GM12864 (cell line): ENCODE results near the gene PGS1.

Experiments
- DNase-seq: peaks from one replicate; pipeline ENCODE4 v3.0.0-alpha.2; 2011; ENCODE audit warnings: low read depth
- H3K4me3 ChIP-seq: 2 replicates; pipeline ENCODE4 v1.5.1; 2011; ENCODE audit warnings: mild to moderate bottlenecking, low read depth, low read length, control low read depth
- TF ChIP-seq, protein P1 (sequence below): IDR thresholded peaks from 2 replicates; pipeline ENCODE4 v1.5.1; 2011; ENCODE audit warnings: low read depth, mild to moderate bottlenecking, moderate library complexity, low read length, control low read depth, inconsistent platforms; ENCODE audit errors: missing control alignments

The PGS1 gene

DNA sequence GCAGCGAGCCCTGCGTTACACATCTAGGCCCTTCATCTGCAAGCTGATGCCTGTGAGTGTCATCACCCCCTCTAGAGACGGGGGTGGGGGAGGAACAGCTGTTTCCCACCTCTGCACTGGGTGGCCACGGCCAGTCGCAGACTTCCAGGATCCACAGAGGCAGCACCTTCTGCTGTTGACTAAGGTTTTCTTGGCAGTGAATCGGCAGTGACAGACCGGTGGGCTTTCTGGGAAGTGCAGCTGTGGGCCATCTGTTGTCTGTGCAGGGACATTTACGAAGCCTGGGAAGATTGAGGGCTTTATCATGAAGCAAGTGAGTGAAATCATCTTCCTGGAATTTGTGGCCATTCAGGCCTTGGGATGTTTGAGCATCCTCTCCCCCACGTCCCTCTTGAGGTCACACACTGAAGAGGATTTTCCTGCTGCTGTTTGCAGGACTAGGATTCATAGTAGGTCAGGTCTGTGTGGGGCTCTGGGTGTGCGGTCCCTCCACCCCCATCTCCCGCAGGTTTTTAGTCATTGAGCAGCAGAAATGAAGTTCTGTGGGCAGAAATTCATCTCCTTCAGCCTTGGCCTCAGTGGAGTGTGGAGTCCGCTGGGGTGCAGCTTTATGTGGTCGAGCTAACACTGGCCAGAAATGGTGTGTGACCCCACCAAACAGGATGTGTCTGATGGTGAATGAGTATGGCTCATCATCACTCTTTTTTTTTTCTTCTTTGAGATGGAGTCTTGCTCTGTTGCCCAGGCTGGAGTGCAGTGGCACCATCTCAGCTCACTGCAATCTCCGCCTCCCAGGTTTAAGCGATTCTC, 12.0 kb downstream of the PGS1 start:
- DNase-seq, result no peak
- no peak overlapping the region for H3K4me3 ChIP-seq

GRCh38 chr17:78391051-78391431, 12.6 kb downstream of the PGS1 start:
- TF ChIP-seq, protein P1, sequence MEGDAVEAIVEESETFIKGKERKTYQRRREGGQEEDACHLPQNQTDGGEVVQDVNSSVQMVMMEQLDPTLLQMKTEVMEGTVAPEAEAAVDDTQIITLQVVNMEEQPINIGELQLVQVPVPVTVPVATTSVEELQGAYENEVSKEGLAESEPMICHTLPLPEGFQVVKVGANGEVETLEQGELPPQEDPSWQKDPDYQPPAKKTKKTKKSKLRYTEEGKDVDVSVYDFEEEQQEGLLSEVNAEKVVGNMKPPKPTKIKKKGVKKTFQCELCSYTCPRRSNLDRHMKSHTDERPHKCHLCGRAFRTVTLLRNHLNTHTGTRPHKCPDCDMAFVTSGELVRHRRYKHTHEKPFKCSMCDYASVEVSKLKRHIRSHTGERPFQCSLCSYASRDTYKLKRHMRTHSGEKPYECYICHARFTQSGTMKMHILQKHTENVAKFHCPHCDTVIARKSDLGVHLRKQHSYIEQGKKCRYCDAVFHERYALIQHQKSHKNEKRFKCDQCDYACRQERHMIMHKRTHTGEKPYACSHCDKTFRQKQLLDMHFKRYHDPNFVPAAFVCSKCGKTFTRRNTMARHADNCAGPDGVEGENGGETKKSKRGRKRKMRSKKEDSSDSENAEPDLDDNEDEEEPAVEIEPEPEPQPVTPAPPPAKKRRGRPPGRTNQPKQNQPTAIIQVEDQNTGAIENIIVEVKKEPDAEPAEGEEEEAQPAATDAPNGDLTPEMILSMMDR, result no peak

More for the DNA sequence above, 12.0 kb downstream of the PGS1 start:
- TF ChIP-seq, protein P1, result peak; percentile 23

DNA sequence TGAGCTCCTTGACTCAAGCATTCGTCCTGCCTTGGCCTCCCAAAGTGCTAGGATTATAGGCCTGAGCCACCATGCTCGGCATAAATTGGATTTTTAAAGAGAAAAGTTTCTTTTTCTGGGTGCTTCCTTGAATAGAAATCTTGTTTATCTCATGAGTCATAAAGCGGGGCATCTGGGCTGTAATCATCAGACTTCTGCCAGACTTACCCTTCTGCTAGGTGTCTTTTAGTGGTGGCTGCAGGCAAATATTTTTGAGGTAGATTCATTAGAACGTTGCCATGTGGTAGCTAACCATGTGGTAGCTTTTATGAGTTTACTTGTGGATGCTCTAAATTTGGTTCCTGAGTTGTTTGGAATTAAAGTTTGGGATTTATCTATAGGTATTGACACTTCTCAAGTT, 13.4 kb downstream of the PGS1 start:
- TF ChIP-seq, protein P1, result no peak
- DNase-seq, result no peak
- no peak overlapping the region for H3K4me3 ChIP-seq

More at GRCh38 chr17:78391051-78391431, 12.6 kb downstream of the PGS1 start:
- H3K4me3 ChIP-seq, result no peak overlapping the region
- DNase-seq, result no peak

- TF ChIP-seq, protein P1, result no peak
- H3K4me3 ChIP-seq, result no peak overlapping the region
- DNase-seq, result no peak
Measured at GRCh38 chr17:78392295-78392694, 13.8 kb downstream of the PGS1 start.

- TF ChIP-seq, protein P1, result no peak
- H3K4me3 ChIP-seq, result no peak overlapping the region
- DNase-seq, result no peak
Measured at GRCh38 chr17:78393575-78393974, 15.1 kb downstream of the PGS1 start.

- H3K4me3 ChIP-seq, result no peak overlapping the region
- DNase-seq, result no peak
- TF ChIP-seq, protein P1, result no peak
Measured at GRCh38 chr17:78394209-78394608, 15.8 kb downstream of the PGS1 start.

DNA sequence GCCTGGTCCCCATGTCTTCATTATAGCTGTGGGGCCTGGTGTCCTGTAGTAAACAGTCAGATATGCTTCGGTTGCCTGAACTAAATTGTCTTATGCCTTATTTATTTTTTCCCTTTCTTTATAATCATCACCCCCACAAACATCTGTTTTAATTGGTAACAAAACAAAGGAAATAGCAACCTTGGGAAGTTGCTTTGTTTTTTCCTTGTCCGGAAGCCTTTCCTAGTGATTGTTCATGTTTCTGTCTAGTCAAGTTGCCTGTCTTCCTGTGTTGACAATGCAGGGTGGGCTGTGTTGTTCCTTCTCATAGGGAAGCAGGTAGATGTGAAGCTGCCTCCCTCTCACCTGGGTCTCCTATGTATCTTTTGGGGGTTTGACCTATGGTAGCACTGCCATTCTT, 16.7 kb downstream of the PGS1 start:
- TF ChIP-seq, protein P1, result no peak
- DNase-seq, result no peak
- no peak overlapping the region for H3K4me3 ChIP-seq
